GM21529 (cell line): ENCODE results near the gene GTF2IRD2.
A peak's percentile ranks its signal among the peaks of the same experiment; 100 is the strongest.
"Not testable (repeated sequence)": the region's sequence is repeated elsewhere in the genome, so short reads cannot be mapped to it uniquely, and the experiment has no call there.

ENCODE experiments used
- ATAC-seq: cut with Tn5 transposase; IDR thresholded peaks from one replicate; pipeline ENCODE4 v1.9.1; 2021; ENCODE audit not compliant: unreplicated experiment

The GTF2IRD2 gene

DNA sequence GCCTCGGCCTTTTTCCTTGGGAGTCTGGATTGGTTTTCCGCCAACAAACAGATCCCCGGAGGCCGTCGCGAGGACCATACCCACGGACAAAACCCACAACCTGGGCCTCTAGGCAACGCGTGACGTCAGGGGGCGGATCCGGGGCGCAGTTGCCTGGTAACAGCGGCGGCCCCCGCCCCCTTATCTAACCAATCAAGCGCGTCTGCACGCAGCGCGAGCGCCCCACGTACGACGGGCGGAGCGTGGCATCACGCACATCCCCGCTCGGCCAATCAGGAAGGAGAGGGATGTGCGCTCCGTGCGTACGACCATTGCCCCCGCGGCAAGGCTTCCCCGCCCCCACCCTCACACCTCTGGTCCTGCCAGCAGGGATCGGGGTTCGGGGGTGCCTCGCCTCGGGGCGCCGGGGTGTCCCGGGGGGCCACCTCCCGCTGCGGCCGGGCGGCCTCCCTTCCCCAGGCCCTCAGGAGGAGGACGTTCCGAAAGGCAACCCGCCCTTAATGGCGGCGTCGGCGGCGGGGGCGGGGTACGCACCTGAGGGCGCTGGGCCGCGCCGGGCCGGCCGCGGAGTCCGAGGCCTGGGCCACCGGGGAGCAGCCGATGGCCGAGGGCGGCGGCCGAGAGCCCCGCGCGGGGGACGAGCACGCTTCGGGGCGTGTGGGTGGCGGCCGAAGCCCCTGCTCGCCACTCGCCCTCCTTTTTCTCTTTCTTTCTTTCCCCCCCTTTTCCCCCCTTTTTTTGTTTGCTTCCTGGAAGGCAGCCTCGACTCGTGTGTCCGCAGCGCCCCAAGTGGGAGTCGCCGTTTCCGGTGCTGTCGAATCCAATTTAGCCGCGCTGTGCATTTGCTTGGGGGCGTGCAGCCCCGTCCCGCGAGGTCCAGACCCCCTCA lies at the start of gene GTF2IRD2:
Gene GTF2IRD2, minus strand, starts transcription at position 773 of the 889 bp plus-strand sequence. CDS start 15,227 bp downstream, outside the sequence.
- ATAC-seq = peak; percentile 83

DNA sequence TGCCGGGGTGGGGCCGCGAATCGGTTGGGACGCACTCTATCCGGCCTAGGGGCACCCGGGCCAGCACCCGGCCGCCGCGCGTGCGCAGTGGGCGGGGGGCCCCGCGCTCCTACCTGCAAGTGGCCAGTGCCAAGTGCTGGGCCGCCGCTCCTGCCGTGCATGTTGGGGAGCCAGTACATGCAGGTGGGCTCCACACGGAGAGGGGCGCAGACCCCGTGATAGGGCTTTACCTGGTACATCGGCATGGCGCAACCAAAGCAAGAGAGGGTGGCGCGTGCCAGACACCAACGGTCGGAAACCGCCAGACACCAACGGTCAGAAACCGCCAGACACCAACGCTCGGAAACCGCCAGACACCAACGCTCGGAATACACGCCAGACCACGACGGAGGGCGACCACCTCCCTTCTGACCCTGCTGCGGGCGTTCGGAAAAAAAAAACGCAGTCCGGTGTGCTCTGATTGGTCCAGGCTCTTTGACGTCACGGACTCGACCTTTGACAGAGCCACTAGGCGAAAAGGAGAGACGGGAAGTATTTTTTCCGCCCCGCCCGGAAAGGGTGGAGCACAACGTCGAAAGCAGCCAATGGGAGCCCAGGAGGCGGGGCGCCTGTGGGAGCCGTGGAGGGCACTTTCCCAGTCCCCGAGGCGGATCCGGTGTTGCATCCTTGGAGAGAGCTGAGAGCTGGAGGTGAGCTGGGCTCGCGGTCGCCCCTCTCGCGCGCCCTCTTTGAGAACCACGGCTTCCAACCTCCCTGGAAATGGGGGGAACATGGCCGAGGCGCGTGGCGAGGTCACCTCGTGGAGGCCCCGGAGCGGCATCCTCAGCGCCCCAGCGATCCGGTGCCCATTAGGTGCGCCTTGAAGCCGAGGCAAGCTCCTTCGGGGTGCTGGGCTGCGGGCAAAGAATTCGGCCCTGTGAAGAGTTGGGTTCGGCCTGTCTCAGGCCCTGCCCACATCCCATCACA lies 39.0 kb upstream of the GTF2IRD2 start:
- peak; percentile 62 for ATAC-seq

DNA sequence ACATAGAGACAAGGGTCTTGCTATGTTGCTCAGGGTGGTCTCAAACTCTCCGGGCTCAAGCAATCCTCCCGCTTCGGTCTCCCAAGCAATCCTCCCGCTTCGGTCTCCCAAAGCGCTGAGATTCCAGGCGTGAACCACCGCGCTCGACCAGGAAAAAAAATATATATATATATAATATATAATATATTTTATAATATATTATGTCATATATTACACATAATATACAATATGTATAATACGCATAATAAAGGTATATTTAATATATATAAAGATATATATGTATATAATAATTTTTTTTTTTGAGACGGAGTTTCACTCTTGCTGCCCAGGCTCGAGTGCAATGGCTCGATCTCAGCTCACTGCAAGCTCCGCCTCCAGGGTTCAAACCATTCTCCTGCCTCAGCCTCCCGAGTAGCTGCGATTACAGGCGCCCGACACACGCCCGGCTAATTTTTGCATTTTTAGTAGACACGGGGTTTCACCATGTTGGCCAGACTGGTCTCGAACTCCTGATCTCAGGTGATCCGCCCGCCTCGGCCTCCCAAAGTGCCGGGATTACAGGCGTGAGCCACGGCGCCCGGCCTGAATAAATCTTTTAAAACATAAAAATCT lies 38.2 kb upstream of the GTF2IRD2 start:
- ATAC-seq = not testable (repeated sequence)

DNA sequence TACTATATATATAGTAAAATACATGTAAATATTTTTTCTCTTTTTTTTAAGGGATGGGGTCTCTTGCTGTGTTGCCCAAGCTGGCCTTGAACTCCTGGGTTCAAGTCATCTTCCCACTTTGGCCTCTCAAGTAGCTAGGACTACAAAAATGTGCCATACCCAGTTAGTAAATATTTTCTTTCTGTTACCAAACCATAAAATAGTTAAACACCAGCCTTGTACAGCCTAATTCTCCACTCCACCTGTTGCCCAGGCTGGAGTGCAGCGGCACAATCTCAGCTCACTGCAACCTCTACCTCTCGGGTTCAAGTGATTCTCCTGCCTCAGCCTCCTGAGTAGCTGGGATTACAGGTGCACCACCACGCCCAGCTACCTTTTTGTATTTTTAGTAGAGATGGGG lies 33.9 kb upstream of the GTF2IRD2 start:
- not testable (repeated sequence) for ATAC-seq

DNA sequence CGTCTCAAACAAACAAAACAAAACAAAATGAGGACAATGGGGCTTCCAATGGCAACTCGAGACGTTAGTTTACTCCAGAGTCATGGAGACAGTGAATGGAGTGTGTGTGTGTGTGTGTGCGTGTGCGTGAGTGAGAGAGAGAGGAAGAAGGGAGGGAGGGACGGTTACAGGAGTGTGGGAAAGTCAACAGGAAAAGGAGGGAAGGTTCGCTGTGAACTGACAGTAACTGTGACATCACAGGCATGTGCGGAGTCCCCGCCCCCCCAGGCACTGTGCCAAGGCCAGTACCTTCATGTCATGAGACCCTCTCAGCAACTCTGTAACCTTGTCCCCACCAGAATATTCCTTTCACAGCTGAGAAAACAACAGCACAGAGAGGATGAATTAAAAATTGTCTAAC lies 30.7 kb upstream of the GTF2IRD2 start:
- not testable (repeated sequence) for ATAC-seq

DNA sequence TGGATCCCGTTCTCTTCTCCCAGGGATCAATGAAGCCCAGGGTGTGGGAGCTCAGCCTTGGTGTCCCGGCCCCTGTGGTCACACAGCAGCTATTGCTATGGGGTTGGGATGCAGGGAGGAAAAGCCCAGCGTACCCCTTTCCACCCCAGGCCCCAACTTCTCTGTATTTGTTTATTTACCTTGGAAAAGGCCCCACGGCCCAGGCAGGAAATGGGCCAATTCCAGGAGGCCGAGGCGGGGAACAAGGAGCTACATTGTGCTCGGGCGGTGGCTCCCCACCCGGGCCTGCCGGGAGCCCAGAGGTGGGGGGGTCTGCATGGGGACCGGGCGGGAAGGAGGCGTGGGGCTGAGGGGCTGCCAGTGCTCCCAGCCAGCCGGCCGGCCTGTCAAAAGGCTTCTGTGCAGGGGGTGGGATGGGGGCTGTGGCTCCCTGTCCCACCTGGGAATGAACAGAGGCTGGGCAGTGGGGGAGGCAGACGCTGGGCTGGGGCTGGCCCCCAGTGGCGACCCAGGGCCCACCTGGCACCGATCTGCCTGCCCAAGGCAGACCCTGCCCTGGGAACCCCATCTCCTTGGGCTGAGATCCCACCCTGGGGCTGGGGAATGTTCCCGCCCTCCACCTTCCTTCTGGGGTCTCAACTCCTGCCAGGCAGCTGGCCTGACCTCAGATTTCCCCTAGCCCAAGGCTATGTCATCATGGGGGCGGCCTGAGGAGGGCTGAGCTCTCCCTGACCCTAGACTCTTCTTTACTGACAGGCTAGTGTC lies 23.5 kb upstream of the GTF2IRD2 start:
- ATAC-seq = not testable (repeated sequence)

DNA sequence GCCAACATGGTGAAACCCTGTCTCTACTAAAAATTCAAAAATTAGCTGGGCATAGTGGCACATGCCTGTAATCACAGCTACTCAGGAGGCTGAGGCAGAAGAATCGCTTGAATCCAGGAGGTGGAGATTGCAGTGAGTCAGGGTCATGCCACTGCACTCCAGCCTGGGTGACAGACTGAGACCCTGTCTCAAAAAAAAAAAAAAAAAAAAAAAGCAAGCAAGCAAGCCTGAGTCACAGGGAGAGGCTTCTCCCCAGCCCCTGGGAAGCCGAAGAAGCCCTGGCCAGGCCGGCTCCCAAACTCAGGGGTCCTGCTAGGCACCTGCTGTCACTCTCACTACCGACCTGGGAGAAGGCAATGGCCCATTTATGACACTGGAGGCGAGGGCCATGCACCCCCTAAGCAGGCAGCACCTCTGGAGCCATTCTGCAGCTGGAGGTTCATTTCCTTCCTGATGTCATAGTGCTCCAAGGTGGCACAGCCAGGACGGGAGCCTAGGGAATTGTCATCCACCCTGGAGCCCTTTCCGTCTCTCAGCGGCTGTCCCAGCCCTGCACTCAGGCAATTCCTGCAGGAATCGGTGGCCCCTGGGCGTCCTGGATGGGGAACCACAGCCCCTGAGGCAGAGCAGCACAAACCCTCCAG lies 22.8 kb upstream of the GTF2IRD2 start:
- ATAC-seq = not testable (repeated sequence)

DNA sequence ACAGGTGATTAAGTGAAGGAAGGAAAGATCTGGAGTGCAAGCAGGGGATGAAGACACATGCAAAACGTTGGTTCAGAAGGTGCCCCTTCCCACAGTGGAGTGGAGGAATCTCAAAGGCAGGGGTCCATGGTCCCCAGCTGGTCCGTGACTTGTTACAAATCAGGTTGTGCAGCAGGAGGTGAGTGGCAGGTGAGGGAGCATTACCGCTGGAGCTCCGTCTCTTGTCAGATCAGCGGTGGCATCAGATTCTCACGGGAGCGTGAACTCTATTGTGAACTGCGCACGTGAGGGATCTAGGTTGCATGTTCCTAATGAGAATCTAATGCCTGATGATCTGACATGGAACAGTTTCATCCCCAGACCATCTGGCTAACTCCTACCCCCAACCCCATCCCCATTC lies 21.1 kb upstream of the GTF2IRD2 start:
- ATAC-seq = not testable (repeated sequence)

DNA sequence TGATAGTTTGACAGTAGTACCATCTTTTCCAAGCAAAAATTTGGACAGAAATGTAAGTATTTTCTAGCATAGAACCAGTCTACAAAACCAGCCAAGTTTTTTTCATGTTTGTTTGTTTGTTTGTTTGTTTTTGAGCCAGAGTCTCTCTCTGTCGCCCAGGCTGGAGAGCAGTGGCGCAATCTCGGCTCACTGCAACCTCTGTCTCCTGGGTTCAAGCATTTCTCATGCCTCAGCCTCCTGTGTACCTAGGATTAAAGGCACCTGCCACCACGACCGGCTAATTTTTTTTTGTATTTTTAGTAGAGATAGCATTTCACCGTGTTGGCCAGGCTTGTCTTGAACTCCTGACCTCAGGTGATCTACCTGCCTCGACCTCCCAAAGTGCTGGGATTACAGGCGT lies 14.4 kb upstream of the GTF2IRD2 start:
- not testable (repeated sequence) for ATAC-seq

DNA sequence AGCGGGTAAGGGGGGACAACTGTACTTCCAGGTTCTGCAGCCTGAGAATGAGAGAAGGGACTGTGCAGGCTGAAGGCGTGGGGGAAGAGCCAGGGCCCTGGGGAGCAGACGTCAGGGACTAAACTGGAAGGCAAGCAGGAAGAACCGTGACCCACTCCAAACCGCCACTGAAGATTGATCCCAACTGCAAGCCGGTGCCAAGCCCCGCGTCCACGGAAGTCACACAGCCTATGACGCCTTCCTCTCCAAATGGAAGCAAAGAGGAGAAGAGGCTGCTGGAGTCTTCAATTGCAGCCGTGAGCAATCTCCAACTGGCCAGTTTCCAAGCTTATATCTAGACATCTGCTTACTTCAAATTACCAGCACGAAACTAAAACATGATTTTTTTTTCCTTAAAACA lies 1.6 kb downstream of the GTF2IRD2 start:
- ATAC-seq = not testable (repeated sequence)

DNA sequence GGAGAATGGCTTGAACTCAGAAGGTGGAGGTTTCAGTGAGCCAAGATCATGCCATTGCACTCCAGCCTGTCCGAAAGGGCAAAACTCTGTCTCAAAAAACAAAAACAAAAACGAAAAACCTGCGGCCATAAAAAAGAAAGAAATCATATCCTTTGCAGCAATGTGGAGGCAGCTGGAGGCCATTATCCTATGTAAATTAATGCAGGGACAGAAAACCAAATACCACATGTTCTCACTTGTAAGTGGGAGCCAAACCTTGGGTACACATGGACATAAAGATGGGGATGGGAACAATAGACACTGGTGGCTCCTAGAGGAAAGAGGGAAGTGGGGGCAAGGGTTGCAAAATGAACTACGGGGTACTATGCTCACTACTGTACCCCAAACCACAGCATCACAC lies 21.0 kb downstream of the GTF2IRD2 start:
- ATAC-seq = not testable (repeated sequence)

DNA sequence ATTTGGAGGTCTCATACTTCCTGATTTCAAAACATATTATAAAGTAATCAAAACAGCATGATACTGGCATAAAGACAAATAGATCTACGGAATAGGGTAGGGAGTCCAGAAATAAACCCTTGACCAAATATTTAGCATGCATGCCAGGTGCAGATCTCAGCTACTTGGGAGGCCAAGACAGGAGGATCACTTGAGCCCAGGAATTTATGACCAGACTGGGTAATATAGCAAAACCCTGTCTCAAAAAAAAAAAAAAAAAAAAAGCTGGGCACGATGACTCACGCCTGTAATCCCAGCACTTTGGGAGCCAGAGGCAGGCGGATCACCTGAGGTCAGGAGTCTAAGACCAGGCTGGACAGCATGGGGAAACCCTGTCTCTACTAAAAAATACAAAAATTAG lies 21.4 kb downstream of the GTF2IRD2 start:
- ATAC-seq = not testable (repeated sequence)

DNA sequence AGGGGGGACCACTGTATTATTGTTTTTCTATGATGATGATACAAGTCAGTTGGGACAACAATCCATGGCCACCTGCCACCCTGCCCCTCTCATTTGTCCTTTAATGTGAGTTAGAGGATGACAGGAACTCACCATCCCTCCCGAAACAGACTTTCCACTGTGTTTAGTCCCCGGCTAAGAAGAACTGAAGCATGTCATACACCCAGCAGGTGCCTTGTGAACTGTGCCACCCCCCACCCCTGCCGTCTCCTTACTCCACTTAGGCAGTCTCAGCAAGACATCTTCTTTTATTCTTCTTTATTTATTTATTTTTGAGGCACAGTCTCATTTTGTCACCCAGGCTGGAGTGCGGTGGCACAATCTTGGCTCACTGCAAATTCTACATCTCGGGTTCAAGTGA lies 30.1 kb downstream of the GTF2IRD2 start:
- not testable (repeated sequence) for ATAC-seq

DNA sequence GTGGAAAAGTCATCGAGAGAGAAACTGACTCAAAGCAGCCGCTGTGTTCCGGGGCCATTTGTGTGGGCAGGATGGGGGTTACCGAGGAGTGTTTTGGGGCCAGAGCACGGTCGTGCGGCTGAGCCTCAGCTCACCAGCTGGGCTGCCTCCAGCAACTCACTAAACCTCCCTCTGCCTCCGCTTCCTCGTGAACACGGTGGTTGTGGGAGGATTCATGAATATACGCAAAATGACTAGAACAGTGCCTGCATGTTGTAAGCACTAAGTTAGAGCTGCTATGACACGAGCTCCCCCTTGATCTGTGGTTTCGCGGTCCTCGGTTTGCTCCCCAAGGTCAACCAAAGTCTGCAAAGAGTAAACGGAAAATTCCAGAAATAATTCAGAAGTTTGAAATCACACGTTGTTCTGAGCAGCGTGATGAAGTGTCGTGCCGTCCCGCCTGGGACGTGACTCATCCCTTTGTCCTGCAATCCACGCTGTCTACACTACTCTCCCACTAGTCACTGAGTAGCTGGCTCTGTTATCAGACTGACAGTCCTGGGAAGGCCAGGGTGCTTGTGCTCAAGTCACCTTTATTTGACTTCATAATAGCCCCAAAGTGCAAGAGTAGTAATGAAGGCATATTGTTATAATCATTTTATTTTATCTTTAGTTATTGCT lies 31.1 kb downstream of the GTF2IRD2 start:
- ATAC-seq = peak; percentile 84

DNA sequence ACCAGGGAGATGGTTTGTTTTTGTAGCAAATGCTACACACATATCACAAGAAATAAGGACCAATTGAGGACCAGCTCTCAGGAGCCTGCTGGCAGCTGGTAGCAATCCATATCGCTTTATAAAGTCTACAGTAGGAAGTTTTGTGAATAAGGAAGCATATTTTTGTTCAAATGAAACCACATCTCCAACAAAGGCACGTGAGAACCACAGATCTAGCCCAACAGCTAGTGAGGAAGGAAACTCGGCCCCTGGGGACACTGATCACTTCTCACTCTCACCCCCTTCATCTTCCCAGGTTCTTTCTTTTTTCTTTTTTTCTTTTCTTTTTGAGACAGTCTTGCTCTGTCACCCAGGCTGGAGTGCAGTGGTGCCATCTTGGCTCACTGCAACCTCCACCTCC lies 35.5 kb downstream of the GTF2IRD2 start:
- not testable (repeated sequence) for ATAC-seq

DNA sequence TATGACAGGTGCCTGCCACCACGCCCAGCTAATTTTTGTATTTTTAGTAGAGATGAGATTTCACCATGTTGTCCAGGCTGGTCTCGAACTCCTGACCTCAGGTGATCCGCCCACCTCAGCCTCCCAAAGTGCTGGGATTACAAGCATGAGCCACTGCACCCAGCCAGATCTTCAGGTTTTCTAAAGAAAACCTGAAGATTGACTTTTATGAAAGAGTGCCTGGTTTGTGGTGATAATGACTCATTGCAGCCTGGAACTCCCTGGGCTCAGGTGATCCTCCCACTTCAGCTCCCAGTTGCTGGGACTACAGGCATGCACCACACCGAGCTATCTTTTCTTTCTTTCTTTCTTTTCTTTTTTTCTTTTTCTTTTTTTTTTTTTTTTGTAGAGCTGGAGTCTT lies 52.8 kb downstream of the GTF2IRD2 start:
- not testable (repeated sequence) for ATAC-seq

DNA sequence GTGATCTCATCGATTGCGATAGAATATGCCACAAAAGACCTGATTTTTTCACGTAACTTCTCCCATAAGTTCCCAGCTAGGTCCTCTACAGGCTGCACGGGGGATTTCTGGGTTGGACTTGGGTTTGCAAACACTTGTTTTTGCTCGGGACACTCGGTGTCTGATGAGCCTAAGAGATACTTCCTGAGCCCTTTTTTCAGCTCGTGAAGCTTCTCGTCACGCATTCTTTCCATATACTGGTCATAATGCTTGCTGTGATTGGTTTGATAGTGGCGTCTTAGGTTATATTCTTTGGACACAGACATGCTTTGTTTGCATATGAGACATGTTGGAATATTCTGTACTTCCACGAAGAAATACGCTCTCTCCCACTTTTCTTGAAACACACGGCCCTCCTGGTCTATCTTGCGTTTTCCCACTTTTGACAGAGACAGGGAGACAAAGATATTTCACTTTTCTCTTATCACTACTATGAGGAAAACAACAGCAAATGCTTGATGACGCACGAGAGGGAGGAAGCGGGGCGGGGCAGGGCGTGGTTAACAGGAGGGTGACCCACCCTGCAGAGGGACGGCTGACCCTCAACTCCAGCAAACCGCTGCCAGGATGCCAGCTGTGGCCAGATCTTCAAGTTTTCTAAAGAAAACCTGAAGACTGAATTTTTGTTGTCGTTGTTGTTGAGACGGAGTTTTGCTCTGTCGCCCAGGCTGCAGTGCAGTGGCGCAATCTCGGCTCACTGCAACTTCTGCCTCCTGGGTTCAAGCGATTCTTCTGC lies 53.4 kb downstream of the GTF2IRD2 start:
- not testable (repeated sequence) for ATAC-seq

DNA sequence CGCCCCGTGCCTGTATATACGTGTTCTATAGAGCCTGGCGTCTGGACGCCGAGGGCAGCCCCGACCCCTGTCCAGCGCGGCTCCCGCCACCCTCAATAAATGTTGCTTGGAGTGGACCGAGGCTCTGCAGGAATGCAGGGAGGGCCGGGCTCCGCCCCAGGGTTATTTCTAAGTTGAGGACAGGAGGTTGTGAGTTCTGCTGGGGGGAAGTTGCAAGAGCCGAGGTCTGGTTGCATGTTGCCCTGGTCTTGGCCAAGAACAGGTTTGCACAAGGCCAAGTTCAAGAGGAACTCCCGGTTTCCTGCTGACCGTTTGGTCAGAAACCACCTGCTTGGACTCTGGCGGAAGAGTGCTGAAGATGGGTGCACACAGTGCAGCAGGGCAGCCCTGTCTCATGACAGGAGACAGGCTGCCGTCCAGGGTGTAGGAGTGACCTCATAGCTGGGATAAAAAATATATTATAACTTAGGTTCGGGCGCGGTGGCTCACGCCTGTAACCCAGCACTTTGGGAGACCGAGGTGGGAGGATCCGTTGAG lies 62.1 kb downstream of the GTF2IRD2 start:
- ATAC-seq = not testable (repeated sequence)
